Spleen (tissue), 7 donors: ENCODE results near the gene ACP3.

Experiments used
- CTCF ChIP-seq, 11 experiments: fragments of 200-600 bp in 7 of 11; fragments of 450-650 bp in 4 of 11; sonication (generic) in 4 of 11; IDR thresholded peaks in 8 of 11; conservative IDR thresholded peaks in 3 of 11; 1 replicate in 7 of 11; 2 replicates in 4 of 11; pipeline versions ENCODE4 v1.4.0 to v1.8.0; 2016 to 2021; ENCODE audit warnings: antibody characterized with exemption in 11 of 11, inconsistent platforms in 4 of 11, mild to moderate bottlenecking in 1 of 11
- POLR2A ChIP-seq, 3 donors: fragments of 450-650 bp; IDR thresholded peaks; one replicate each; pipeline ENCODE4 v1.5.1; 2017; ENCODE audit warnings: antibody characterized with exemption in 3 of 3, mild to moderate bottlenecking in 1 of 3
- donor health status: DM: no; HTN: no; CAD: no; lungs with moderate emphysema.
- donor health status: DM: no; HTN: no; CAD: no.
- donor health status: DM: no; HTN: no; CAD: no.

- TF ChIP-seq CTCF (IDR thresholded peaks at IDR 0.05 in 8 of 11, conservative IDR thresholded peaks at IDR 0.05 in 3 of 11) (no peak), POLR2A (IDR thresholded peaks at IDR 0.05) (no peak)
Measured at GRCh38 chr3:132341746-132342145, 24.5 kb downstream of the ACP3 start.
